ENCODE results near the gene HRG.

HRG gene

GRCh38 chr3:186640473-186640818 lies 25.4 kb upstream of the HRG start:
- H3K9ac ChIP-seq (ENCODE audit: low read length) = no peak overlapping the region
- no peaks in the 10 kb centered on the region for H3K36me3 ChIP-seq (ENCODE audit: insufficient read depth, low read length)
- no peak overlapping the region for H3K27ac ChIP-seq (ENCODE audit: low read depth, low read length)
- no peak overlapping the region for H3K4me3 ChIP-seq (ENCODE audit: low read depth in 1 of 2, low read length in 2 of 2)
- H3K9me3 ChIP-seq (ENCODE audit: low read length) = no peaks in the 10 kb centered on the region
- no peaks in the 10 kb centered on the region for H3K27me3 ChIP-seq (ENCODE audit: control insufficient read depth in 1 of 2, insufficient read depth in 2 of 2, low read length in 2 of 2)
- no peaks in the 10 kb centered on the region for H3K4me1 ChIP-seq (ENCODE audit: insufficient read depth, low read length)

GRCh38 chr3:186640929-186641328 lies 24.9 kb upstream of the HRG start:
- no peak overlapping the region for H3K27ac ChIP-seq (ENCODE audit: low read depth, low read length)
- H3K9ac ChIP-seq (ENCODE audit: low read length) = no peak overlapping the region
- H3K4me1 ChIP-seq (ENCODE audit: insufficient read depth, low read length) = no peaks in the 10 kb centered on the region
- H3K9me3 ChIP-seq (ENCODE audit: low read length) = no peaks in the 10 kb centered on the region
- no peaks in the 10 kb centered on the region for H3K36me3 ChIP-seq (ENCODE audit: insufficient read depth, low read length)
- H3K4me3 ChIP-seq (ENCODE audit: low read depth in 1 of 2, low read length in 2 of 2) = no peak overlapping the region
- no peaks in the 10 kb centered on the region for H3K27me3 ChIP-seq (ENCODE audit: control insufficient read depth in 1 of 2, insufficient read depth in 2 of 2, low read length in 2 of 2)

GRCh38 chr3:186642014-186642413 lies 23.8 kb upstream of the HRG start:
- Histone ChIP-seq H3K9me3 (ENCODE audit: low read length) (no peaks in the 10 kb centered on the region), H3K9ac (ENCODE audit: low read length) (no peak overlapping the region), H3K4me1 (ENCODE audit: insufficient read depth, low read length) (no peaks in the 10 kb centered on the region), H3K27ac (ENCODE audit: low read depth, low read length) (no peak overlapping the region), H3K27me3 (ENCODE audit: control insufficient read depth in 1 of 2, insufficient read depth in 2 of 2, low read length in 2 of 2) (no peaks in the 10 kb centered on the region), H3K36me3 (ENCODE audit: insufficient read depth, low read length) (no peaks in the 10 kb centered on the region), H3K4me3 (ENCODE audit: low read depth in 1 of 2, low read length in 2 of 2) (no peak overlapping the region)

GRCh38 chr3:186643493-186643892 lies 22.3 kb upstream of the HRG start:
- no peaks in the 10 kb centered on the region for H3K36me3 ChIP-seq (ENCODE audit: insufficient read depth, low read length)
- no peaks in the 10 kb centered on the region for H3K9me3 ChIP-seq (ENCODE audit: low read length)
- H3K27ac ChIP-seq (ENCODE audit: low read depth, low read length) = no peak overlapping the region
- H3K27me3 ChIP-seq (ENCODE audit: control insufficient read depth in 1 of 2, insufficient read depth in 2 of 2, low read length in 2 of 2) = no peaks in the 10 kb centered on the region
- no peak overlapping the region for H3K9ac ChIP-seq (ENCODE audit: low read length)
- H3K4me1 ChIP-seq (ENCODE audit: insufficient read depth, low read length) = no peaks in the 10 kb centered on the region
- H3K4me3 ChIP-seq (ENCODE audit: low read depth in 1 of 2, low read length in 2 of 2) = no peak overlapping the region

- H3K27ac ChIP-seq (ENCODE audit: low read depth, low read length) = no peak overlapping the region
- H3K4me1 ChIP-seq (ENCODE audit: insufficient read depth, low read length) = no peaks in the 10 kb centered on the region
- H3K27me3 ChIP-seq (ENCODE audit: control insufficient read depth in 1 of 2, insufficient read depth in 2 of 2, low read length in 2 of 2) = no peaks in the 10 kb centered on the region
- H3K4me3 ChIP-seq (ENCODE audit: low read depth in 1 of 2, low read length in 2 of 2) = no peak overlapping the region
- no peak overlapping the region for H3K9ac ChIP-seq (ENCODE audit: low read length)
- no peaks in the 10 kb centered on the region for H3K9me3 ChIP-seq (ENCODE audit: low read length)
- no peaks in the 10 kb centered on the region for H3K36me3 ChIP-seq (ENCODE audit: insufficient read depth, low read length)
These were observed 21.1 kb upstream of the HRG start for GRCh38 chr3:186644683-186645082.

GRCh38 chr3:186646106-186646505 lies 19.7 kb upstream of the HRG start:
- no peak overlapping the region for H3K9ac ChIP-seq (ENCODE audit: low read length)
- H3K27me3 ChIP-seq (ENCODE audit: control insufficient read depth in 1 of 2, insufficient read depth in 2 of 2, low read length in 2 of 2) = no peaks in the 10 kb centered on the region
- no peaks in the 10 kb centered on the region for H3K4me1 ChIP-seq (ENCODE audit: insufficient read depth, low read length)
- no peaks in the 10 kb centered on the region for H3K9me3 ChIP-seq (ENCODE audit: low read length)
- H3K36me3 ChIP-seq (ENCODE audit: insufficient read depth, low read length) = no peaks in the 10 kb centered on the region
- no peak overlapping the region for H3K27ac ChIP-seq (ENCODE audit: low read depth, low read length)
- no peak overlapping the region for H3K4me3 ChIP-seq (ENCODE audit: low read depth in 1 of 2, low read length in 2 of 2)

GRCh38 chr3:186646841-186647240 lies 19.0 kb upstream of the HRG start:
- Histone ChIP-seq H3K27me3 (ENCODE audit: control insufficient read depth in 1 of 2, insufficient read depth in 2 of 2, low read length in 2 of 2) (no peaks in the 10 kb centered on the region), H3K4me1 (ENCODE audit: insufficient read depth, low read length) (no peaks in the 10 kb centered on the region), H3K9me3 (ENCODE audit: low read length) (no peaks in the 10 kb centered on the region), H3K9ac (ENCODE audit: low read length) (no peak overlapping the region), H3K27ac (ENCODE audit: low read depth, low read length) (no peak overlapping the region), H3K36me3 (ENCODE audit: insufficient read depth, low read length) (no peaks in the 10 kb centered on the region), H3K4me3 (ENCODE audit: low read depth in 1 of 2, low read length in 2 of 2) (no peak overlapping the region)

- no peak overlapping the region for H3K27ac ChIP-seq (ENCODE audit: low read depth, low read length)
- H3K4me1 ChIP-seq (ENCODE audit: insufficient read depth, low read length) = no peaks in the 10 kb centered on the region
- H3K4me3 ChIP-seq (ENCODE audit: low read depth in 1 of 2, low read length in 2 of 2) = no peak overlapping the region
- H3K27me3 ChIP-seq (ENCODE audit: control insufficient read depth in 1 of 2, insufficient read depth in 2 of 2, low read length in 2 of 2) = no peaks in the 10 kb centered on the region
- no peaks in the 10 kb centered on the region for H3K9me3 ChIP-seq (ENCODE audit: low read length)
- H3K36me3 ChIP-seq (ENCODE audit: insufficient read depth, low read length) = no peaks in the 10 kb centered on the region
- no peak overlapping the region for H3K9ac ChIP-seq (ENCODE audit: low read length)
These were observed 17.0 kb upstream of the HRG start for GRCh38 chr3:186648851-186649250.

- Histone ChIP-seq H3K4me1 (ENCODE audit: insufficient read depth, low read length) (no peaks in the 10 kb centered on the region), H3K27ac (ENCODE audit: low read depth, low read length) (no peak overlapping the region), H3K9me3 (ENCODE audit: low read length) (no peaks in the 10 kb centered on the region), H3K9ac (ENCODE audit: low read length) (no peak overlapping the region), H3K36me3 (ENCODE audit: insufficient read depth, low read length) (no peaks in the 10 kb centered on the region), H3K4me3 (ENCODE audit: low read depth in 1 of 2, low read length in 2 of 2) (no peak overlapping the region), H3K27me3 (ENCODE audit: control insufficient read depth in 1 of 2, insufficient read depth in 2 of 2, low read length in 2 of 2) (no peaks in the 10 kb centered on the region)
These were observed 14.1 kb upstream of the HRG start for GRCh38 chr3:186651678-186652215.

GRCh38 chr3:186653080-186653707 lies 12.6 kb upstream of the HRG start:
- Histone ChIP-seq H3K27ac (ENCODE audit: low read depth, low read length) (no peak overlapping the region), H3K27me3 (ENCODE audit: control insufficient read depth in 1 of 2, insufficient read depth in 2 of 2, low read length in 2 of 2) (no peaks in the 10 kb centered on the region), H3K9ac (ENCODE audit: low read length) (no peak overlapping the region), H3K36me3 (ENCODE audit: insufficient read depth, low read length) (no peaks in the 10 kb centered on the region), H3K4me3 (ENCODE audit: low read depth in 1 of 2, low read length in 2 of 2) (no peak overlapping the region), H3K9me3 (ENCODE audit: low read length) (no peaks in the 10 kb centered on the region), H3K4me1 (ENCODE audit: insufficient read depth, low read length) (no peaks in the 10 kb centered on the region)

GRCh38 chr3:186653984-186654383 lies 11.8 kb upstream of the HRG start:
- Histone ChIP-seq H3K9ac (ENCODE audit: low read length) (no peak overlapping the region), H3K4me3 (ENCODE audit: low read depth in 1 of 2, low read length in 2 of 2) (no peak overlapping the region), H3K27ac (ENCODE audit: low read depth, low read length) (no peak overlapping the region), H3K36me3 (ENCODE audit: insufficient read depth, low read length) (no peaks in the 10 kb centered on the region), H3K27me3 (ENCODE audit: control insufficient read depth in 1 of 2, insufficient read depth in 2 of 2, low read length in 2 of 2) (no peaks in the 10 kb centered on the region), H3K4me1 (ENCODE audit: insufficient read depth, low read length) (no peaks in the 10 kb centered on the region), H3K9me3 (ENCODE audit: low read length) (no peaks in the 10 kb centered on the region)

GRCh38 chr3:186663361-186664118 lies 2.3 kb upstream of the HRG start:
- Histone ChIP-seq H3K4me1 (ENCODE audit: insufficient read depth, low read length) (no peaks in the 10 kb centered on the region), H3K4me3 (ENCODE audit: low read depth in 1 of 2, low read length in 2 of 2) (no peak overlapping the region), H3K27ac (ENCODE audit: low read depth, low read length) (no peak overlapping the region), H3K9me3 (ENCODE audit: low read length) (no peaks in the 10 kb centered on the region), H3K27me3 (ENCODE audit: control insufficient read depth in 1 of 2, insufficient read depth in 2 of 2, low read length in 2 of 2) (no peaks in the 10 kb centered on the region), H3K36me3 (ENCODE audit: insufficient read depth, low read length) (no peaks in the 10 kb centered on the region), H3K9ac (ENCODE audit: low read length) (no peak overlapping the region)

Data from muscle layer of colon (tissue), 2 donors.